ENCODE measurements around the gene SEC23IP. TPM values are rescaled to one million over a fixed set of nuclear protein-coding genes. Genes with fewer than 3 reads are reported as not detected.

SEC23IP gene
- total RNA-seq, 1 experiment from 2014 or later = 132 TPM

DNA sequence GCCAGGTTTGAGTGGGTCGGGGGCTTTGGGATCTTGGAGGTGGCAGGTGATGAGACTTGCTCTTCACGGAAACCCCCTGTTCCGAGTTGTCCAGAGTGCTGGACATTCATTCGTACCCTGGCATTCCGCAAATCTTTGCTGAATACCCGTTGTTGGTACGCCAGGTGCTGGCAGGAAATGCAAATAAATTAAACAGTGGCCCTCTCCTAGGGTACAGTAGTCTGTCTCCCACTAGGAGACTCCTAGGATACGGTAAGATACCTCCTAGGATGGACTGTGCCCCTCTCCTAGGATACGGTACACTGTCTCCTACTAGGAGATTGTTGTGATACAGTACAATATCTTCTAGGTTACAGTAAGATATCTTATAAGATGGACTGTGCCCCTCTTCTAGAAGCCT is 544 bp downstream of the SEC23IP start:
- no peak for TF ChIP-seq CTCF (IDR thresholded peaks at IDR 0.05)
- TF ChIP-seq TCF7L2 (IDR thresholded peaks at IDR 0.05; ENCODE audit: low read depth, low read length) = no peak
- no peak for TF ChIP-seq REST (IDR thresholded peaks at IDR 0.05; ENCODE audit: insufficient read depth in 1 of 2, low read depth in 2 of 2, low read length in 1 of 2)
- no peak for TF ChIP-seq POLR2AphosphoS5 (IDR thresholded peaks at IDR 0.05; ENCODE audit: low read depth, low read length)
- TF ChIP-seq SIN3A (IDR thresholded peaks at IDR 0.05; ENCODE audit: borderline replicate concordance, insufficient read depth, low read depth, low read length) = no peak
- intact Hi-C loops (cut with micrococcal nuclease; ENCODE audit: unreplicated experiment) (no loop called here), in situ Hi-C loops (cut with HindIII; ENCODE audit: low pct_unique_long_range_greater_than_20kb, low sequenced_read_pairs) (no loop called here)
- peak overlapping the region; percentile 89 to 100 for H3K4me3 ChIP-seq (ENCODE audit: low read depth in 2 of 2, low read length in 2 of 2)
- no peak for DNase-seq (ENCODE audit: low read depth, low spot score)
- no TSS peak for BruUV-seq (replicated peaks)
- ATAC-seq = peak; percentile 13; the same call in 1 of the 2 replicates
- CTCF ChIA-PET = no interaction called here
- H3K4me1 ChIP-seq (ENCODE audit: control insufficient read depth, insufficient read depth, low read length) = peaks cover 33% of the 10 kb centered on the region
- POLR2A ChIA-PET = interaction anchor here (0.6 kb wide), 2 partner anchors 11 to 136 kb away, joined by 3 to 6 read pairs; no protein-coding TSS in a partner anchor
- no peaks in the 10 kb centered on the region for H3K27me3 ChIP-seq (ENCODE audit: control insufficient read depth, insufficient read depth, low read length)
- peaks cover 7% of the 10 kb centered on the region for H3K36me3 ChIP-seq (ENCODE audit: control insufficient read depth, insufficient read depth, low read length)
- H3K27ac ChIP-seq (ENCODE audit: low read length) = peak overlapping the region; percentile 95
- H3K9me3 ChIP-seq (ENCODE audit: control insufficient read depth, insufficient read depth, low read depth, low read length) = no peaks in the 10 kb centered on the region

DNA sequence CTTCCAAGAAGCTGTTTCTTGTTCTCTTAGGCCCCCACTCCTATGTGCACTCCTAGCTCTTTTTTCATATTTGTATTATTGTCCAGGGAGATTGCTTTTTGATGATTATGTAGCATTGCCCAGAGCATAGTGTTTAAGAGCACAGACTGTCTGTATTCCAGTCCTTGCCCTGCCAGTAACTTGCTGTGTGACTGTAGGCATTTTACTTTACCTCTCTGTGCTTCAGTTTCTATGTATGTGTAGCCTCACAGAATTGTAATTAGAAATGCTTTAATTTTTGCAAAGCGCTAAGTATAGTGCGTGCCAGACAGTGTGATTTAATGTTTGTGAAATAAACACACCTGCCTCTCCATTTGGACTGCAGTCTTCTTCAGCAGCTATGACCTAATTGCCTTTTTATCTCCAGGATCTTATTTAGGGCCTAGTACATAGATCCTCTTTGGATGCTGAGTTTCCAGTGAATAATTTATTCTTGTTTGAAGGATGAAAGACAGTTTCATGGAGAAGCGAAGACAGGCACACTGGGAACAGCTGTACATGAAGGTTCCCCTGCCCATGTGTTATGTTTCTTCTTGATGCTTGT is 1.4 kb downstream of the SEC23IP start:
- no peak for ATAC-seq
- Histone ChIP-seq H3K4me3 (ENCODE audit: low read depth in 2 of 2, low read length in 2 of 2) (peak overlapping the region; percentile 89 to 100), H3K9me3 (ENCODE audit: control insufficient read depth, insufficient read depth, low read depth, low read length) (no peaks in the 10 kb centered on the region), H3K27ac (ENCODE audit: low read length) (peak overlapping the region; percentile 14; the same call in 1 of the 2 replicates), H3K27me3 (ENCODE audit: control insufficient read depth, insufficient read depth, low read length) (no peaks in the 10 kb centered on the region), H3K36me3 (ENCODE audit: control insufficient read depth, insufficient read depth, low read length) (peaks cover 11% of the 10 kb centered on the region), H3K4me1 (ENCODE audit: control insufficient read depth, insufficient read depth, low read length) (peaks cover 33% of the 10 kb centered on the region)
- ChIA-PET POLR2A (interaction anchor here (0.6 to 0.7 kb wide), 2 partner anchors 21 to 135 kb away, joined by 6 to 11 read pairs; no protein-coding TSS in a partner anchor), CTCF (no interaction called here)
- in situ Hi-C loops (cut with HindIII; ENCODE audit: low pct_unique_long_range_greater_than_20kb, low sequenced_read_pairs) (no loop called here), intact Hi-C loops (cut with micrococcal nuclease; ENCODE audit: unreplicated experiment) (no loop called here)
- TSS peak; percentile 74 for BruUV-seq (replicated peaks)
- TF ChIP-seq TCF7L2 (IDR thresholded peaks at IDR 0.05; ENCODE audit: low read depth, low read length) (no peak), POLR2AphosphoS5 (IDR thresholded peaks at IDR 0.05; ENCODE audit: low read depth, low read length) (no peak)
- DNase-seq (ENCODE audit: low read depth, low spot score) = no peak

DNA sequence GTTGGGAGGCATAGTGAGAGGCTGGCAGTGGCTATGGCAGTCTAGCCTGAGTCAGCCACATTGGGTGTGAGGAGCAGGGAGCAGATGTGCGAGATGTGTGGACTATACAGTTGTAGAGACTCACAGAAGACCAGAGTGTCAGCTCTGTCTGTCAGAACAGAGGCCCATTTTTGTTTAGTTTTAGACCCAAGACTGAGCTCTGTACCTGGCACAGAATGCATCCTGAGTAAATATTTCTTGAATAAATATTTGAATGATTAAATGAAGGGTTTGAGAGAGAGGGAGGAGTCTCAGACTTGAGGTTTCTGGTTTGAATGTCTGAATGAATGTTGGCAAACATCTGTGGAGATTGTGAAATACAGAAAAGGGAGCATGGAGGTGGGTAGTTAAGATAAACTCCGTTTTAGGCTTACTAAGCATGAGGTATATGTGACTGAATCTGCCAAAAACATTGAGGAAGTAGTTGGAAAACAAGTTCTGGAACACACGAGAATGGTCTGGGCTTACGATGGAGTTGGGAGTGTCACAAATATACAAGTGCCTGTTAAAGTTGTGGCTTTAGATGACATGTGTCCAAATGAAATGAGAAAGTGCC is 3.6 kb downstream of the SEC23IP start:
- Histone ChIP-seq H3K27me3 (ENCODE audit: control insufficient read depth, insufficient read depth, low read length) (no peaks in the 10 kb centered on the region), H3K4me3 (ENCODE audit: low read depth in 2 of 2, low read length in 2 of 2) (no peak overlapping the region), H3K9me3 (ENCODE audit: control insufficient read depth, insufficient read depth, low read depth, low read length) (no peaks in the 10 kb centered on the region), H3K36me3 (ENCODE audit: control insufficient read depth, insufficient read depth, low read length) (peaks cover 23% of the 10 kb centered on the region), H3K4me1 (ENCODE audit: control insufficient read depth, insufficient read depth, low read length) (peaks cover 33% of the 10 kb centered on the region), H3K27ac (ENCODE audit: low read length) (0 out of 2 replicates have a peak overlapping the region, but pooled peaks have one; percentile 2)
- ATAC-seq (no peak), DNase-seq (ENCODE audit: low read depth, low spot score) (no peak)
- intact Hi-C loops (cut with micrococcal nuclease; ENCODE audit: unreplicated experiment) = no loop called here
- in situ Hi-C loops (cut with HindIII; ENCODE audit: low pct_unique_long_range_greater_than_20kb, low sequenced_read_pairs) = no loop called here
- POLR2A ChIA-PET = no interaction called here
- TF ChIP-seq CTCF (IDR thresholded peaks at IDR 0.05) = no peak
- BruUV-seq (replicated peaks) = no TSS peak
- CTCF ChIA-PET = interaction anchor here (0.5 kb wide), 1 partner anchor 10 kb away, joined by 5 read pairs; no protein-coding TSS in a partner anchor
